HG02588 (cell line): ENCODE results near the gene CST5.
"Not testable (repeated sequence)": the region's sequence is repeated elsewhere in the genome, so short reads cannot be mapped to it uniquely, and the experiment has no call there.

Experiments used
- ATAC-seq: cut with Tn5 transposase; IDR thresholded peaks from one replicate; pipeline ENCODE4 v1.9.1; 2021; ENCODE audit warnings: mild to moderate bottlenecking, moderate library complexity; ENCODE audit not compliant: unreplicated experiment

Gene CST5

DNA sequence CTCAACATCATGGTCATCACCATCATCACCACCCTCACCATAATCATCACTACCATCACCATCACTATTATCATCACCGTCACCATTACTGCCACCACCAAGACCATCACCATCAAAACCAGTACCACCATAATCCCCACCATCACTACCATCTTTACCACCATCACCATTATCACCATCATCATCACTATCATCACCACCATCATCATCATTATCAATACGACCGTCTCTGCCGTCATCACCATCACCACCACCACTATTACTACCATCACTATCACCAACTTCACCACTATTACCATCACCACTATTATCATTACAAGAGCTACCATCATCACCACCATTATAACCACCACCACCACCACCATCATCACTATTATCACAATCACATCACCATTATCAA, 11.3 kb upstream of the CST5 start:
- ATAC-seq, result not testable (repeated sequence)

DNA sequence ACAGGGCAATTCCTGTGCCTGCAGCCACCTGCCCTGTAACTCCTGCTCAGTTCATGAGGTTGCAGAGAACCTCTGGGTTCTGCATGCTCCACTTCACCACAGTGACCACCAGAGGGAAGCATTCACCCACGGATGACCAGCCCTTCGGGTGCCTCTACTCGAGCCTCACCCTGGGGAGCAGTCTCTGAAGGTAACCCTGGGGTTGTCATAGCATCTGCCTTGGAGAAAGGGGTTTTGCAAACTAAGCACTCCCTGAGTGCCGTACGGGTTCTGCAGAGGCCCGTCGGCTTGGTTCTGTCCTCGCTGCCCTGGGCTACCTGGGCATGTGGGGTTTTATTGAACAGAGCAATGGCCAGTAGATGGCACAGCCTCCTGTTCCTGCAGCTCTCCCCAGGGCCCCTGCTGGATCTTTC, 10.2 kb upstream of the CST5 start:
- no peak for ATAC-seq

DNA sequence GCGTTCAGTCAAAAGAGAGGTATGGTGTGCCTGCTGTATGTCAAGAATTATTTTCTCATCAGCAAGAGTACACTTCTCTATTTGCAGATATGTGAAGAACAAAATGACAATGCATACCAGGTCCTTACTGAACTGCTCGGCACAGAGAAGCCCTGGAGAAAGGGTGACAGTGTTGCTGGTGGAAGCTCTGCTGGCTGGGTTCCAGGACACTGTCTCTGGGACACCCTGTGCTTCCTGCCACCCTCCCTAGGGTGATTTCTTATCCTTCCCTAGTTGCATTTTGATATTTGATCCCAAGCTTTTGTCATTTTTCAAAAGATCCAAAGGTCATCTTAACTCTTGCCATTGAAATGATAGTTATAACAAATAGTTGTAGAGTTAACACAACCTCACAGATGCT, 8.3 kb upstream of the CST5 start:
- ATAC-seq, result no peak

DNA sequence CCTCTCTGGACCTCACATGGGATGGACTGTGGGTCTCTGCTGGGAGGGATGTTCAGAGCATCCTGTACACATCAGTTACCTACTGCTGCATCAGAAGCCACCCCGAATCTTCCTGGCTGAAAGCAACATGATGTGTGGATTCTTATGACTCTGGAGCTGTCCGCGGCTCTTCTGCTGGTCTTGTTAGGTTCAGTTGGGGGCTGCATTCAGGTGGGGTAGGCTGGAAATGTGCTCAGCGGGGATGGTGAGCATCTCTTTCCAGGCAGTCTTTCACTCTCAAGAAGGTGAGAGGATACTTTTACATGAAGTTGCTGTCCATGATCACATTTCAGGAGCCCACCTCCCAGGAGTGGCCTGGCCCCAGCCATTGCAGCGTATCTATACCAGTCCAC, 5.2 kb upstream of the CST5 start:
- no peak for ATAC-seq

DNA sequence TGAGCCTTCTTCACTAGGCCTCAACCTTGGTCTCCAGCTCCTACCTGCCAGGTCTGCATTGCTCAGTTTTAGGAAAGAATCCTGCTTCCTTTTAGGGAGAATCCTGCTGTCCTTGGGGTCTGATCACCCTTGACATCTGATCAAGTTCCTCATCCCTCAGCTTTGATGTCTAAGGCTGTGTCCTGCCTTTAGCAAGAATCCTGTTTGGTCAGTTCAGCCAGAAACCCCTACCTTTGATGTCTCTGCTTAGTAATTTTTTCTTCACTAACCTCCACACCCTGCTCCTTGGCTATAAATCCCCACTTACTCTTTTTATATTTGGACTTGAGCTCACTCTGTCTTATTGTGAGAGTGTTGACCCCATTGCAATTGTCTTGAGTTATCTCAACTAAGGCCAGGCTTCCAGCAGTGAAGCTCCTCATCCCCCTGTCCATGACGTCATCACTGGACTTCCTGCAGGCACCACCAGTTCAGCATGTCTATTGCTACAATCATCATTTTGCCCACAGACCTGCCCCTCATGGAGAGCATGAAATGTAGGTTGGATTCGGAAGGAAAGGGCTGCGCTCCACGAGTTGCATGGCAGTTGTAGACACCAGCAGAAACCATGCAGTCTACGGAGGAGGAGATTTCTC, 4.7 kb upstream of the CST5 start:
- ATAC-seq, result no peak

DNA sequence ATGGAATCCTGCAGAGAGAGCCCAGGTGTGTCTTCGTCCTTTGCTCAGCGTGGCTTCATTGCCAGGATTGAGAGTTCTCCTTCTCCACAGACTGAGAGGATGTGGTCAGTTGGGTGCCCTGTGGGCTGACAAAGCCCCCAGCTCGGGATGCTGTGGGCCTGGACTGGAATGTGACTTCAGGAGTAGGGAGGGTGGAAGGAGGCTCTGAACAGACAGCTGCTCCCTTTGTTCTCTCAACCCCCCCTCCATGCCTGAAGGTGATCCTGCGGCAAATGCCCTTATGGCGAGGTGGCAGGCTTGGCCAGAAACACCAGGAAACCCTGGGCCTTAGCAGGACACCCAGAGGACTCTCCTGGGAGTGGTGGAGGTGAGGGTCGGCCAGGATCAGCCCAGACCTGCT, 1.8 kb upstream of the CST5 start:
- no peak for ATAC-seq

DNA sequence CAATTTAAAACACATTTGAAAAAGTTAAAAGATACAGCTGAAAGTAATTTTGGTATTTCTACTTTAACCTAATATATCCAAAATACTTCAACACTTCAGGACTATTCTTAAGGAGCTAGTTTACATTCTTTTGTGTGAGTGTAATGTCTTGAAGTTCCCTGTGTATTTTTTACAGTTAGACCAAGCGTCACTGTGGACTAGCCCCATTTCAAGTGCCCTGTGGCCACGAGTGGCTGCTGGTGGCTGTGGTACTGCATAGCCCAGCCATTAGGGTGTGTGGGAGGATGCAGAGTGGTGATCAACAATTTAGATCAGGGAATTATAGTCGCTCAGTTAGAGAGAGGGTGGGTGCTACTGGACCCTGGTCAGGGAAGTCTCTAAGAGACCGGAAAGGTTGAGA, 869 bp upstream of the CST5 start:
- ATAC-seq, result no peak

DNA sequence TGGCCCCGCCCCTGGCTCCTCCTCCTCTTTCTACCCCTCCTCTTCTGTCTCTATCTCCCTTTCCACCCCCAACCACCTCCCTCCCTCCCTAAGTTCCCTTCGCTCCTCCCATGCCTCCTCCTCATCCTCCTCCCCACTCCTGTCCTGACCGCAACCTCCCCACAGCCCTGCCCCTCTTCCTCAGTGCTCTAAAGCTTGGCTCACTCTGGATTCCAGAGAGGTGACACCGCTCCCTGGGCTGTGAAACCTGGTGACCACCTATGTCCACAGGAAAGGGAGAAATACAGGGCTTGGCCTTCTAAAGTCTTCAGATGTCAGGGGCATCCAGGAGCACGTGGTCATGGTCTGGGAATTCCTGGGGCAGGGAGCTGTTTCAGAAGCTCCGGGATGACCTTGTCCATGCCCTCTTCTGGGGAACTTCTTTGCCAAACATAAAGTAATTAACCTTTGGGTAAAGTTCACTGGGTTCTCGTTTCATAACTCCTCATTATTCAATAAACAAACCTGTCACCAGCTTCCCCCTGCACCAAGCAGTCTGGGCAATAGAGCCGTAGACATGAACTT, 345 bp upstream of the CST5 start:
- ATAC-seq, result no peak

DNA sequence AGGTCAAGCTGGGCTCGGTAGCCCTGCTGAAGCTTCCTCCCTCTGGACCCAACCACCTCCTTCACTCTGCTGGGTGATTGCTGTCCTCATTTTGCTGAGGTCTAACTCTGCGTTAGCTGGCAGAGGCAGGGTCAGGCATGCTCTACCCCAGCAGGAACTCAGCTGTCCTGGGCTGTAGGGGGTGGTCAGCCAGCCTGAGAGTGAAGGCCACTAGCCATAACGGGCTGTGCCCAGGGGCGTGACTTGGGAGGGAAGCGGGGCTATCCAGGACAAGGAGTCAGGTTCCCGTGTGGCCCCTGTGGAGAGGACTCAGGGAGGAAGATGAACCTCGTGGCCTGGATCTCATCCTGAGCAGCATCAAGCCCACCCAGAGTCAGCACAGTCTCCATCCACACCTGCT, 761 bp downstream of the CST5 start:
- ATAC-seq, result no peak

DNA sequence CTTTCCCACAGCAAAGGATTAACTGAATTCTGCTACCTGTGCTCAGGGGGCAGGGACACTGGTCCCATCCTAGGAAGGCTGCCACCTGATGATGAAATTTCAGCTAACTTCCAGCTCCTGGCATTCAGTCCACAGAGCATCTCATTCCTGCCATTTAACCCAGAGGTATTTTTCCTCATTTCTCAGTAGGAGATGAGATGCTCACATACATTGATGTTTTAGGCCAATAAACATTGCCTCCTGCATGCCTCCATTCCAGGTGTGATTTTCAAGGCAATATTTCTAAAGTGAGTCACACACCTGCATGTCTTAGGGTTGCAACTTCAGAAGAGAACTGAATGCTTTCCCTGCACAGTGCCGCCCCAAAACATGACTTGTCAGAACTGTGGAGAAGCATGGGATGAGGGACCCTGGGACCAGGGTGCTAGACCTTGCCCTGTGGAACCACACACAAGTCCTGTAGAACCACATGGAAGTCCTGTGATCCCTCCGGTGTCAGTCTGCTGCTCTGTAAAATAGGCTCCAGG, 1.5 kb downstream of the CST5 start:
- ATAC-seq, result not testable (repeated sequence)

DNA sequence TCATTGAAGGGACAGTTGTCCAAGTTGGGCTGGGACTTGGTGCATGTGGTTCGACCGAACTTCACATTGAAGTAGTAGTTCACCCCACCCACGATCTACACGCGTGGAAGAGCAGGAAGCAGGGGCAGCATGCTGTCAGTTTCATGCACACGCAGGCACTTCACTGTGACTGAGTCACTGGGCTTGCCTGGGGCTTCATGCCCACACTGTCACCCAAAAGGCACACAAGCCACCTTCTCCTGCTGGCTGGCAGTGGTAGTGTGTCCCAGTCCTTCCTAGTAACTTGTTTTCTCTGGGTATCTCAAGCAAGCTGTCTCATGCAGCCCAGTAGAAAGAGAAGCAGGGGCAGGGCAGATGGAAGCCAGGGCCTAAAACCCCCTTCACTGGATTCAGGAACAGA, 2.0 kb downstream of the CST5 start:
- ATAC-seq, result no peak

DNA sequence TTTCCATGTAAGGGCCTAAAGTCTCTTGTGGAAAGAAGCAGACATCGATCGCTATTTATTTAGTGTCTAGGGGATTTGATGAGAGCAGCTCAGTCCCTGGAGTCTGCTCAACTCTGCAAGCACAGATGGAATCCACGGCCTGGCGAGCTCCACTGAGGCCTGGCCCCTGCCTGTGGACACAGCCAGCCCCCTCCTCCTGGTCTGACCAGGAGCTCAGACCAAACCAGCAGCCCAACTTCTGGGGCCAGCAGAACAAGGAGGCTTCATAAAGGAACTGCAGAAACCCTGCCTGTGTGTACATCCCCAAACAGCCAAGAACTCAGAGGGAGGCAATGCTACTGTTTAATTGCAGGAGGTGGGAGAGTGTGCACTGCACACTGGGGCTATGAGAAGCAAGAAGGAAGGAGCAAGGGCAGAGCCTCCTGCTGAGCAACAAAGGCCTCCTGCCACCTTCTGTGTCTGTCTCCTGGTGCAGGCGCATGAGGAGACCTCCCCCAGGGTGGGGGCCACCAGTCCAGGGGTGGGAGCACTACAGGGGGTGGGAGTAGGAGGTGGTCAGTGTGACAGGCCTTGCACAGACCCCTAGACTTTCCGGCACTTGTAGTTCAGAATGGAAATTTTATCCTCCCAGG, 3.8 kb downstream of the CST5 start:
- no peak for ATAC-seq

DNA sequence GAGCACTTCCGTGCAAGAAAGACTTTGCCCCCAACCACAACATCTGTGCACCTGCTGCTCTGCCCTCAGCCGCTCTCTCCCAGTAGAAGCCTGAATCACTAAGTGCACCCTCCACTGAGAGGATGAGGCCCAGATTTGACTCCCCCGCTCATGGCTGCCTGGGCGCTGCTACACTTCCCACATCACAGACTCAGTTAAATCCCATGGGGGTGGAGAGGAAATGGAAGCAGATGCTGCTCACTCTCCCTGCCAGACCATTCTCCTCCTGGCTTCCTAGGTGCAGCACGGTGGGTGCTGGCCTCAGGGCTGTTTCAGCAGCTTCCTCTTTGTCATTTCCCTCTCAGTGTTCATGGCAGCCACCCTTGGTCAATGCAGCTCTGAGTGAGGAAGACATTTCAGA, 4.8 kb downstream of the CST5 start:
- ATAC-seq, result no peak

DNA sequence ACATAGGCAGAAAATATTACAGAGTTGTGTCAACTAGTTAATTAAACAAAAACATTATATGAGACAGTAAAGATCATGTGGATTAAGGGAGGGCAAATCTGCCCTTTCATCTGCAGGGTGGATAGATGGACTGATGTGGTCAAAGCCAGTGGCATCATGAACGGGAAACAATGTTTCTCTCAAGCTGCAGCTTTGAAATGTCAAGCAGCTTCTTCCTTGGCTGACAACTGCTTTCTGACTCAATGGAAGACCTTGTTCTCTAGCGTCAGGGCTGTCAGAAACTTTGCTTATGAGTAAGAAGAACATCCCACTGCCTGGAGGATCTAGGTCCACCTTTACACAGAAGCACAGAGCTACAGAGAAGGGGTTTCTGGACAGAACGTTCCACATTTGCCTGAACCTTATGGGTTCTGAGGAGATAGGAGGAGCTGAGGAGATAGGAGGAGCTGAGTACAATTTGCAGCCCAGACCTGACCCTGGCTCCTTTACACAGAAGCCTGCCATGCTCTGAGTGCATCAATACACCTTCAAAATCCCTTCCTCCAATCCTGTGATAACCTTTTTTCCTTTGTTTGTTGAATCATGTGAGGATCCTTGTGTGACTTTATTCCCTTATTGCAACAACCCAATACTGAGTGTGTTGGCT, 6.1 kb downstream of the CST5 start:
- no peak for ATAC-seq

DNA sequence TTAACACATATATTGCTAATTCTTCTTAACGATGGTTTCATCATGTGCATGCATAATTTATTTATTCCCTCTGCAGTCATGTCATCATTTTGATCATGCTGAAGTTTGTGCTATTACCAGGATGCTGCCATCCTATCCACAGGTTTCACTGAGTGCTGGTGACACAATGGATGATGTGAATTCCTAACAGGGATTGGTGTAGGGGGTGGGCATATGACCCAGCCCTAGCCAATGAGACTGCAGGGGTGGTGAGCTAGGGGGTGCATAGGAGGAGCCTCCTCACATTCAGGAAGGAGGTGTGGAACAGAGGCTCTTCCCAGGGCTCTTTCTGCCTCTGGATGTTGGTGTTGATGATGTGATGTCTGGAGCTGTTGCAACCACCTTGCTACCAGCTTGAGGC, 7.5 kb downstream of the CST5 start:
- ATAC-seq, result no peak

DNA sequence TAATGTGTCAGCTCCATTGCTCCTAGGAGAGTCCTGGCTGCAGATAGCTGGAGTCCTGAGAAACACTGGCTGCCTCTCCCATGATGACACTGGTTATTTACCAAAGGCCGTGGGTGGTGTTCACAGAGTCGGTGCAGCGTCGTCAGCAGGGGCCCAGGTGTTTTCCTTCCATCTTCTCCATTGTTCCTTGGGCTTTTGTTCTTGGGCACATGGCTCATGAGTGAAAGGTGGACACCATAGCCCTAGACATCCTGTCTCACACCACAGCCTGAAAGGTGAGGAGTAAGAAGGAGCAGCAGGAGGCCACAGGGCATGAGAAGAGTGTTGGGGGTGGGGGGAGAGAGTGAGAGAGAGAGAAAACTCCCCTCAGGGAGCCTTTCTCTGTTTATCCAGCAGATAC, 9.1 kb downstream of the CST5 start:
- ATAC-seq, result no peak

DNA sequence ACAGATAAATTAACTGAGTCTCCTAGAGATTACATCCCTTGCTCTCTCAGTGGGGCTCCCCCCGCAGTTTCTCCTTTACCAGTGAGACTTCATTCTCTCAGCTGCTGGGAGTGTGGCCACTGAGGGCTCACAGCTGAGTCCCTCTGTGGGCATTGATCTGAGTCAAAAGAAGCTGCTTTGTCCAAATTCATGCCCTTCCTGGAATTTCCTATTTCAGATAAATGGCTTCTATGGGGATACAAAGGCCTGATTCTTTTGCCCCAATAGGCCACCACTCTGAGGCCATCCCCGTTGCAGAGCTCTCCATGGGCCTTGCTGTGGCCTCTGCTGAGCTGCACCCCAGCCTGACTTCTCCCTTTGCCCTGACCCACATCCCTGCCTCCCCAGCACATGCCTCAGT, 10.0 kb downstream of the CST5 start:
- no peak for ATAC-seq

DNA sequence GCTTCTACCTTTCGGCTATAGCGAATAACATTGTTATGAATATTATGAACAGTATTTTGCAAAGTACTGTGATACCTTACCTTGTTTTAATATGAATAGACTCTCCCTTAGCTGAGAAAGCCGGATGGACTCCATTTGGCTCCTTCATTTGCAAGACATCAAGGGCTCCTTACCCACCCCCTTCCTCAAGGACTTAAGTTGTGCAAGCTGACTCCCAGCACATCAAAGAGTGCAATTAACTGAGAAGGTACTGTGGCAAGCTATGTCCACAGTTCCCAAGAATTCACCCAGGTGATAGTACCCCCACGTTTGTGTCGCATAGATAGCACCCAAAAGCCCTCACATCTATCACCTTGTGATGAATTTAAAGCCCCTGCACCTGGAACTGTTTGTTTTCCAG, 11.2 kb downstream of the CST5 start:
- no peak for ATAC-seq

DNA sequence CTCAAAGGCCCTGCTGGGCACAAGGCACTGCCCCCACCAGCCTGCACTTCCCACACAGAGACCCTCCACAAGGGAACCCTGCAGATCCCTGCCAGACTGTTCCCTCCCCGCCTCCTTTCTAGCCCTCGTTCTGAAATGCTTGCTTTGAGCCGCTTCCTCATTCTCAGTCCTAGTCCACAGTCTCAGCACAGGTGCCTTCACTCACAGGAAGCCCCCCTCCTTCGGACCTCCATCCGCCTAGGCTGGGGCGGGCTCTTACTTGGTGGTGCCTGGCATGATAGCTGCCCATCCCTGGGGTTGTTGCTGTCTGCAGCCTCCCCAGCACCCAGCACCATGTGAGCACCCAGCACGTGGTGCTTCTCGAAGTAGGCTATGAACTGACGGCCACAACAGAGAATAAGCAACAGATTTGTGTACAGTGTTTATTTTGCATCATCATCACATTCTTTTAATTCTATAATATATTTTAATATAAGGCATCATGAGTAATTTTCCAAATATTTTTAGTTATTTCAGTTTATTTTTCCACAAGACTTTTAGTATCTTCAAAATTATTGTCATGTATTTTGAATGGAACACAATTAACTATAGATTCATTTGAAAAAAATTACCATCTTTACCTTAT, 12.3 kb downstream of the CST5 start:
- ATAC-seq, result no peak

DNA sequence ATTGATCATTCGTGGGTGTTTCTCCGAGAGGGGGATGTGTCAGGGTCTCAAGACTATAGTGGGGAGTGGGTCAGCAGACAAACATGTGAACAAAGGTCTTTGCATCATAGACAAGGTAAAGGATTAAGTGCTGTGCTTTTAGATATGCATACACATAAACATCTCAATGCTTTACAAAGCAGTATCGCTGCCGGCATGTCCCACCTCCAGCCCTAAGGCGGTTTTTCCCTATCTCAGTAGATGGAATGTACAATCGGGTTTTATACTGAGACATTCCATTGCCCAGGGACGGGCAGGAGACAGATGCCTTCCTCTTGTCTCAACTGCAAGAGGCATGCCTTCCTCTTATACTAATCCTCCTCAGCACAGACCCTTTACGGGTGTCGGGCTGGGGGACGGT, 18.8 kb downstream of the CST5 start:
- ATAC-seq, result not testable (repeated sequence)

DNA sequence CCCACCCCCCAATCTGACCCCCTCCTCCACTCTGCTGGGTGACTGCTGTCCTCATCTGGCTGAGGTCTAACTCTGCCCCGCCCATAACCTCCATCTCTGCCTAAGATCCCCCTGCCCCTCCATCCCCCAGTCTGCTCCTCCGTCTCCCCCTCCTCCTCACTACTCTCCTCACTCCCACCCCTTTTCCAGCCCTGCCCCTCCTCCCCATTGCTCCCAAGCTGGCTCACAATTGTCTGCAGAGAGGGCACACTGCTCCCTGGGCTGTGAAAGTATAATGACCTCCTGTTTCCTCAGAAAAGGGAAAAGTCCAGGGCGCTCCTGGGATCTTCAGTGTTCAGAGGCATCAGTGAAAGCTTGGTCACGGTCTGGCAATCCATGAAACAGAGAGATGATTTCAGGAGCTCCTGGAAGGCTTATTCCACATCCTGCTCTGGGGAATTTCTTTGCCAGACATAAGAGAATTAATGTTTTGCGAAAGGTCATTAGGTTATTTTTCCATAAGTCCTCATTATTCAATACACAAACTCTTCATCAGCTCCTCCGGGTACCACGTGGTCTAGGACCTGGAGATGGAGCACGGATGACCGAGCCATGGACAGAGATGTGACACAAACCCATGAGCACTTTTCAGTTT, 21.5 kb downstream of the CST5 start:
- ATAC-seq, result no peak
